GM12892 (cell line): ENCODE measurements around the gene C9orf57.

Experiments
- POLR2A ChIP-seq: IDR thresholded peaks from 2 replicates; pipeline ENCODE4 v1.6.1; 2011; ENCODE audit warnings: low read depth, low read length, control low read depth
- POLR2AphosphoS5 ChIP-seq: IDR thresholded peaks from 2 replicates; pipeline ENCODE4 v1.6.1; 2011; ENCODE audit warnings: low read depth, low read length, control low read depth

- TF ChIP-seq POLR2AphosphoS5 (no peak), POLR2A (no peak)
These were observed 34.5 kb downstream of the C9orf57 start for GRCh38 chr9:72025906-72026305.
